GM21360 (cell line): ENCODE data around the gene MGAT5.

Experiments
- ATAC-seq: cut with Tn5 transposase; IDR thresholded peaks from one replicate; pipeline ENCODE4 v1.9.1; 2021; ENCODE audit warnings: mild to moderate bottlenecking, moderate library complexity; ENCODE audit not compliant: unreplicated experiment

Gene MGAT5

DNA sequence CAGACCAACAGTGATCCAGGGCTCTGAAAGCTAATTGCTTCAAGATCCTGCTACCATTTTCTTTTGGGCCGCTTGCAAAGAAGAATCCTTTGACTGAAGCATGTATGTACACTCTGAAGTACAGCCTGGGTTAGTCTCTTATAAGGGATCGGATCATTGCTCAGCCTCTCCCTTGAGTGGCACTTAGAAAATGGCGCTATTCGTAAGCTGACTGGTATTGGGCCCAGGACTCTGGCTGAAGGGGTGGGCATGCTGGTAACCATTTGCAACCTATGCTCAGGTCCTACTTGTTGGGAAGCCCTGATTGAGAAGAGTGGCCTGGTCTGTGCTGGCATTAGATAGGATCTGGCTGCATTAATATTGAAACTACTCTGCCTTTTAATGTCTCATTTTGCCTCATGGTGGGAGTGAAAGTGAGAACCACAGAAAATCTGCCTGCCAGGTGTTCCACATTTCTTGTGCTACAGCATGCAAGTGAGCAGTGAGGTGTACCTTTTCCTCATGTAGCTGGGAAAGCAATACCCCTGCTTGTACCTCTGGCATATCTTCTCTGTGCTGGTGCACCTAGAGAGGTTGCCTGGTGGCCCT lies 661 bp upstream of the MGAT5 start:
- peak; percentile 42 for ATAC-seq

DNA sequence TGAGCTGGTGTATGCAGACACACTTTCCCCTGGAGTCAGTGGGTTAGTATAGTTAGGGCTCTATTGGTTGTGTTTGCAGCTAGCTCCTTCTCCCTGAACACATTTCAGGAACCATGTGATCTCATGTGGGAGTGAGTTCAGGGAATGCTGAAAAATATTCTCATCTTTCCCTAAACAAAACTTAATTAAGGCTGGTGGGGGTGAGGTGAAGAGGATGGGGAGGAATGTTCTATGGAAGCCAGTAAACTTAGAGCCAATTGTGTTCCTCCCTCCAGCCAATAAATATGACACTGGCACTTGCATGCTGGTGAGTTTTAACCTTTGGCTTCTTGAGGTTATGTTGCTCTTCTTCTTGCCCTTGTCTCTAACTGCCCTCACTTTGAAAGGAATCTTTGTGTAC lies 952 bp downstream of the MGAT5 start:
- ATAC-seq, result no peak

DNA sequence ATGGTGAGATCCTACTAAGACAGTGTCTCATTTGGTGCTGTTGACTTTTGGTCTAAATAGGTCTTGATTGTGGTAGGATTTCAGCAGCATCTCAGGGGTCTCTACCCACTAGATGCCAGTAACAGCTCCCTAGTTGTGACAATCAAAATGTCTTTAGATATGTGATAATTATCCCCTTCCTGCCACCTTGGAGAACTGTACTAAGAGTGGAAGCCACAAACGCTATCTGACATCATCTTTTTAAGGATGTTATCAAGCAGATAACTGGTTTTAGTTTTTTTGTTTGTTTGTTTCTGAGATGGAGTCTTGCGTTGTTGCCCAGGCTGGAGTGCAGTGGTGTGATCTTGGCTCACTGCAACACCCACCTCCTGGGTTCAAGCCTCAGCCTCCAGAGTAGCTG lies 3.1 kb downstream of the MGAT5 start:
- no peak for ATAC-seq

DNA sequence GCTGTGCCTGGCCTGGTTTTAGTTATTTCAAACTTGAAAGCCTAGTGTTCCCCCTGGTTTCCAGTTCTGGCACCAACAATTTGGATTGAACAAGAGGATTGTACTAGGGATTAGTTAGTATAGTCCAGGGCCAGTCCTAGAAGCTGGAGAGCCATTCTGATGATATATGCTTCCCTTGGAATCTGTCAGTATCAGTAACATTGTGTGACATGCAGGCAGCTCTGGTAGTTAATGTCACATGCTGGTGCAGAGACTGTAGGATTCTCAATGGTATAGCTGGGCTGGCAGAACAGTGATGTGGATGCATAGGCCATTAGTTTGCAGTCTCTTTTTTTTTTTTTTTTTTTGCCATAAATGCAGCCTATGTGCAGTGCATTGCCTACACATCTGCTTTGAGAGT lies 3.6 kb downstream of the MGAT5 start:
- no peak for ATAC-seq

DNA sequence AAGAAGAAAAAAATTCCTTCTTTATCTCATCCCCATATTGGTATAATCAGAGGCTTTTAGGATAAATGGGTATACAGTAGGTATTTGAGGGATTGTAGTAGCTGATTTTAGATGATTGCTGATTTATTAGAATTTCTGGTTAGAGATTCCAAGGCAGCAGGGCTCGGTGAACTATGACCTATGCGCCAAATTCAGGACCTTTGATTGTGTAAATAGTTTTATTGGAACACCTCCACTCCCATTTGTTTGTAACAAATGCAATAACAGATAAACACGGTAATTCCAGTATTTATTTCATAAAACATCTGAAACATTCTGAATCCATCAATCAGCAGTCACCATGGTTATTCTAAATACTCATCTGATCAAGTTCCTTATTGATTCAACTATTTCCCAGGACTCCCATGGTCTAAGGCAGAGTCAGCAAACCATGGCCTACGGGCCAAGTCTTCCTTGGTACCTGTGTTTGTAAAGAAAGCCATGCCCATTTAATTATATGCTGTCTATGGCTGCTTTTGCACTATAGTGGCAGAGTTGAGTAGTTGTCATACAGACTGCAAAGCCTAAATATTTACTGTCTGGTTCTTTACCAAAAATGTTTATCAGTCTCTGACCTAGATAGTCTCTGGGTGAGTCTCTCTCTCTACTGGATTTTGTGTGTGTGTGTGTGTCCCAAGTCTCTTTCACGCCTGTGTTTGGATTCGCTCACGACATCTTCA lies 4.3 kb downstream of the MGAT5 start:
- no peak for ATAC-seq

DNA sequence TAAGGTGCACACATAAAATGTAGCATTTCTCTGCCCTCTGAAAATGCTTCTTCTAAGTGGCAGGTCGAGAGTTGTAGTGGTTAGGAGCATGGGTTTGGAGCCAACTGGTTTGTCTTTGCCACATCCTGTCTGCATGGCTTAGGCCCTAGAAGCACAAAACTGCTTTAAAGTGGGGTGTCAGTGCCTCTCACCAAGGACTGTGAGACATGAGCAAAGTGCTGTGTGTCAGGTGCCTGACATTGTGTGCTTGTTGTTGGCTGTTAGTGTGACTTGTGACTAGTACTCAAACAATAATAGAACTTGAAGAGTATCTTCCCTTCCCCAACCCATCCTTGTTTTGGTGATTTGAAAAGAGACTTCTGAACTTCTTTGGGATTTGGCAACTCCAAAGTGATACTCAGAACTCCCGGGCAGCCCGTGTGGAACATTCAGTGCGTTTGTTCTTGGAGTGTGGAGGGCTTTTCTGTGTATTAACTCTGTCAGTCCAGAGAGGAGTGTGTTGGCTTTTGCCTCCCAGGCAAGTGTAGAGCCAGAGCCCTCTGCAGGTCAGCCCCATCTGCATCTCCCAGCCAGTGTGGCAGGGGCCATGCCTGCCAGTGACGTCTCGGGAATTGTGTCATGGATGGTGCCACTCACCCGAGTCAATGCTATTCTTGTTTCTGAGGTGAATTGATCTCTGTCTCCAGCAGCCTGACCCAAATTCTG lies 5.0 kb downstream of the MGAT5 start:
- no peak for ATAC-seq

DNA sequence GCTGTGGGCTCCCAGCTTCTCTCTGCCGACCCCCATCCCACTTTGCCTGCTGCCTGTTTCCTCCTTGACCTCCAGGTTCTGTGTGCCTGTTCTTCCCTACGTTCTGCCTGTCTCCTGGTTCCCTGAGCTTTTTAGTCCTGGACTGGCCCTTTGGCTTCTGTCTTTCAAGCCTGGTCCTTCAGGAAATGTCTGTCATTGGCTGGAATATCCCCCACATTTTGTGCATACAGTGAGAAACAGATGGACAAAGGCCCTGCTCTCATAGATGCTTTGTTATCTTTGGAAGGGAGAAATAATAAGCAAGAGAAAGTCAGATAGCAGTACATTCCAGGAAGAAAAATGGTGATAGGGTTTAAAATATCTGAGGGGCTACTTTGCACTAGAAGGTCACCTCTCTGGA lies 5.7 kb downstream of the MGAT5 start:
- no peak for ATAC-seq

DNA sequence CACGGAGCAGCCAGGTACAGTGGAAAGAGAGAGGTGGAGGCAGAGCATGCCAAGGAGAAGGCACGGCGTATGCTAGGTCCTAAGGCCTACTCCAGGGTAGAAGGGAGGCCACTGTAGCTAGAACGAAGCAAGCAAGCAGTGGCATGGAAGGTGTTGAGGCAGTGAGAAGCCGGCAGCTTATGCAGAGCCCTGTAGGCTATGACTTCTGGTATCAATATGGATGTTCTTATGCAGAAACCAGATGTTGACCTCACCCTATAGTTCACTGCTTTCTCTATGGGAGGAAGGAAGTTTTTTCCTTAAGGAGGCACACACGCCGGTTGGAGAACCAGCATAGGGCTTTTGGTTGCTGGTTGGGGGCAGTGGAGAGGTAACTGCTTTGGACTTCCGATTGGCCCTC lies 6.1 kb downstream of the MGAT5 start:
- no peak for ATAC-seq

DNA sequence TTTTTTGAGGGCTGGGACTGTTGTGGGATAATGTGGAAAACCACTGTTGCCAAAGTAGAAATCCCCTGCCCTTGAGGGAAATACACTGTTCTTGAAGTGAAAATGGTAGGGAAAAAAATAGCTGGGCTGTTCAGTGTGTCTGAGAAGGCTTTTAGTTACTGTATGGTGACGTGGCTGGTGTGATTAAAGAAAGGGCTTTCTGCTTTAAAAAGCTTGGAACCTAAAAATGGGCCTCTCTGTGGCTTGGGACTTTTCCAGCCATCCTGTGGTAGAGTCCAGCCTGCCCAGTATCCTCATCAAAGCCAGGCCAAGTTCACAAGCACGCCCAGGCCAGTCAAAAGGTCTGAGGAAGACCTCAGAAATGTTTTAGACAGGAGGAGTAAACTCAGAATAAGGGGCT lies 6.8 kb downstream of the MGAT5 start:
- ATAC-seq, result no peak

DNA sequence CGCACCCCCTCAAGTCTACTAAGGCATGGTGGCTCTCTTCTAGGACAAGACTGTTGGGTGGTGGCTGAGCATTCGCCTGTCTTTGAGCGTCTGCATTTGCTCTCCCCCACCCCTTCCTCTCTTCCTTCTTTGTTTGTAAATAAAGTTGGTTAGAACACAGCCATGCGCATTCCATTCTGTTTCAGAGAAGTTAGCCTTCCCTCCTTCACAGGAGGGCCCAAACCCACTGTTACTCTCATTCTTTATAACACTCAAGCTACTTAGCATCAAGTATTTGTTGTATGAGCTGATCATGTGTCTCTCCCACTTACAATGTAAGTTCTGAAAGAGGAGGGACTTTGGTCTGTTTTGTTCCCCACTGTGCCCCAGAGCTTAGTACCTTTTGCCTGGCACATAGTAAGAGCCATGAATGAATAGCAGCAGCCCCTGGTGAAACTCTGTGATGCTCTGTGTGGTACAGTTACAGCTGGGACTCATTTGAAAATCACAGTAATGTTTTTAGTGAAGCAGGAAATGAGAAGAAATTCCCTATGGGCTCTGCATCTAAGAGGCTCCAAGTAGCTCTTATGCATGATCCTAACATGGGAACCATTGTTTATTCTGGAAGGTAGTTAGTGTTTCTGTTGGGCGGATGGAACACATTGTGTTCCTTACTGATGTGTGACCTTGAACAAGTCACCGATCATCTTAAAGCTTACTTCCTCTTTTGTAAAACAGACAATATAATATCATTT lies 7.7 kb downstream of the MGAT5 start:
- peak; percentile 59 for ATAC-seq

DNA sequence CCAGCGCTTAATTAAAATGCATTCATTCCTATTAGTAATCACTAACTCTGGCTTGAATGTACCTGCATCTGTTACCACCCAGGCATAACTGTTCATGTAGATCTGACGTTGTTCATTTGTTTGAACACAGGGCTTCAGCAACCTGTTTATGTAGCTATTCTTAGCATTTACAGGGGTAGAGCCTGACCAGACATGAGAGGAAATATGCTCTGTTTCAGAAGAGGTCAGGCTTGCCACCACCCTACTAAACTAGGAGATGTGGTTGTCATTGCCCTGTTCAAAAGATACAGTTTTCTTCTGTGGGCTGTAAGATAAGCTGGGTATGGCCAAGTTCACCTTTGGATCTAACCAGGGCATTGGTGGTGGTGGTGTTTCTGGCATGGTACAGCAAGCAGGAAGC lies 8.8 kb downstream of the MGAT5 start:
- no peak for ATAC-seq

DNA sequence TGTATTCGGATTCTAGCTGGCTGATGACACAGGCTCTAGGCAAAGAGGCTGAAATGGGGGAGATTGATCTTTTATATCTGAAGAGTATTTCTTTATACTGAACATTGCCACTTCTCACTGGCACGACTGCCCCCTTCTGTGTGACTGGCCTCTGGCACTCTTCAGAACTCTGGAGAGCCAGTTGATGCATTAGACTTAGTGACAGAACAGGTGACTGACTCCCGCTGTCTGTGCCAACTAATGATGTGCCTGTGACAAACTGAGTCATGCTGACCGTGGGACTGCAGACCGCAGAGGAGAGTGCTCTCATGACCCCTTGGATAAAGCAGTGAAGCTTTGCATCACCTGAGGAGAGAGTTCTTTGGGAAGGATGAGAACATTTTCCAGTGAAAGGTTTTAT lies 14.4 kb downstream of the MGAT5 start:
- no peak for ATAC-seq

DNA sequence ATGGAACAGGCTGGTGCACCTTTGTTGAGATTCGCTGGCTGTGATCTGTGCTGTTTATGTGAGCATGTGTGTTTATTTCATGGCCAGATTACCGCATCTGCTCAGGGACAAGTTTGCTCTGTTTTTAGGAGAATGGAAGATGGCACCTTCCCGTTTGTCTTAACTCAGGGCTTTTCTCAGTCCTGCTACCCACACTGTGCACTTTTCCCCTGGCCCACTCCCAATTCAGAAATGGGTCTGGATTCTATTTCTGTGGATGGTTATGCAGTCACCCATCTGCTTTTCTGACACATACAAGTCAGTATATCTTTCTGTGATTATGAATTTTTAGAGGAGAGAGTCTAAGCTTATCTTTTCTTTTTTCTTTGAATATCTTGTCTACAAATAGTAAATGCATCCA lies 15.4 kb downstream of the MGAT5 start:
- ATAC-seq, result no peak

DNA sequence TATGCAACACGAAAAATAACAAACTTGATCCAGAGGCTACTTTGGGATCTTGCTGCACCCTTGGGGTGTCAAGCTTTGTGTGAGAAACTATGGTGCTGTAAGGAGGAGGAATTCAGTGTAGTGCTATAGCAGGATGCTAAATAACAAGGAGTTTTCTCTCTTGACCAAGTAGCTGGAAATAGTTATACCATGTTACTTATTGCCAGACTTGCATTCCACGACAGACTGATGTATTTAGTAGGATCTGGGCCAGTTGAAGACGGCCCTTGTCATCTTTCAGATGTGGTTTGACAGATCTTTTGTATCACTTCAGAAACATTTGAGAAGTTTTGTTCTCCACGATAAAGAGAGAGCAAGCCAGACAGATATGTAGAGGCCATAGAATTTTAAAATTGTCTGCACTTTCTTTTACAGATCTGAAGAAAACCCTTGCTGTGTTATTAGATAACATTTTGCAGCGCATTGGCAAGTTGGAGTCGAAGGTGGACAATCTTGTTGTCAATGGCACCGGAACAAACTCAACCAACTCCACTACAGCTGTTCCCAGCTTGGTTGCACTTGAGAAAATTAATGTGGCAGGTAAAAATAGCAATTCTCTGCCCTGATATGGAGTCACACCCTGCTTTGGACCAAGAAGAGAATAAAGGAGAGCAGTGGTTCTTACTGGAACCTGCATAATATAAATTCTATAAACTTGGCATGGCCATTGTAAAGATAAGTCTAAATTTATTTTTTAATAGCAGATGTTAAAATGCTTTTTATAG lies 16.3 kb downstream of the MGAT5 start:
- no peak for ATAC-seq

DNA sequence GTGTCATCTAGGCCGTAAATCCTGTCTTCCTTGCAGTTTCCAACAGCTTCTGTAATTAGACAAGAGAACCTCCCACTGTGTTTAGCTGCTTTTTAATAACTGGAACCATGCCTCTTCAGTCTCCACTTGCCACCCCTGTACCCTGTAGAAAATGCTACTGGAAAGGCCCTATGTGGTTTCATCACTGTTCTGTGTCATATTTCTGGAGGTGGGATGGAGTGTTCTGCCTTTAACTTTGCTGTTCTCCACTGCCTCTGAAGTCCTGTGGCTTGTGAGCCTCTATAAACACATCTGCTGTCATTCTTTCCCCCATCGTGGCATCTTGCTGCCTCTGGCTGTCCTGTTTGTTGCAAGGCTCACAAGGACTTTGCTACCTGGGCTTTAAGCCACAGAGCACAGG lies 17.9 kb downstream of the MGAT5 start:
- no peak for ATAC-seq

DNA sequence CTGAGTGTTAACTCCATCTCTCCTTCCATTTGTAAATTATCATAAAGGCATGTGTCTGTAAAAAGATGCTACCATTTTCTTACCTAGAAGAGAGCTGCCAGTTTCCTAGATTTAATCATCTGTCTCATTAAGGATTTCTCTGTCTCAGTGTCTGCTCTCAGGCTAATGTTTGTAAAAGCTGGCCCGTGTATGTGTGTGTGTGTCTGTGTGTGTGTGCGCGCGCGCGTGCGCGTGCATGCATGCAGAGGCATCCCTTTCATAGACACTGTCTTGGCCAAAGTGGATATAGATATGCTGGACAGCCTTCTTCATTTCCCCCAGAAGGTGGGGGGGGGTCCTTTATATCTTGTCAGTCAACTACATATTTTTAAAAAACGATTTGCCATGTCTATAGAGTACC lies 18.9 kb downstream of the MGAT5 start:
- ATAC-seq, result no peak

DNA sequence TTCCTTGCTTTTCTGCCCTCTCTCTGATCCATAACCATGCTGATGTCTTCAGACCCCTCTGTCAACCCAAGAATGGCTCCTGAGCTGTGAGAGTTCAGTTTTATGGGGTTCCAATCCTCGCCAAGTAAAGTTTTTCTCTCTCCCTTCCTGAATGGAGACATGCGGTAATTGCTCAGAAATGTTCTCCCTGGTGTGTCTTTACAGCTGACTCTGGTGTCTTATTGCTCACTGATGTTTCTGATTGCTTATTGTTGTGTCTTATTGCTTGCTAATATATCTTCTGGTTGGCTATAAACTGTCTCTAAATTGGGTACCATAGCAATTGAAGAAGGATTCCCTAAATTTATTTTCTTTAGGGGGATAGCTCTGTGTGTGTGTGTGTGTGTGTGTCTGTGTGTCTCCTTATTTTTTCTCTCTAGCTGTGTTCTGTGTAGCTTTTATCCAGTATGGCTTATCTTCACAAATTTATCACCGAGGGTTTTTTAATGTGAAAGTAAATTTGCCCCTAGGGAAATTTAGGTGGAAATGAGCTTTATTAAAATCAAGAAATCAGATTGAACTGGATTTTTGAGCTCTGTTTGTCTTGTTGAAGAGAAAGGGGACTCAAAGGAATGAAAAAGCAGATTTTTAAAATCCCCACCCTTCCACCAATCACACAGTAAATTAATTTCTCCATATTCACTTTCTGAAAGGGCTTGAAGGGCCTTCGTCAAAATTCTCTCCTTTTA lies 19.5 kb downstream of the MGAT5 start:
- ATAC-seq, result no peak

DNA sequence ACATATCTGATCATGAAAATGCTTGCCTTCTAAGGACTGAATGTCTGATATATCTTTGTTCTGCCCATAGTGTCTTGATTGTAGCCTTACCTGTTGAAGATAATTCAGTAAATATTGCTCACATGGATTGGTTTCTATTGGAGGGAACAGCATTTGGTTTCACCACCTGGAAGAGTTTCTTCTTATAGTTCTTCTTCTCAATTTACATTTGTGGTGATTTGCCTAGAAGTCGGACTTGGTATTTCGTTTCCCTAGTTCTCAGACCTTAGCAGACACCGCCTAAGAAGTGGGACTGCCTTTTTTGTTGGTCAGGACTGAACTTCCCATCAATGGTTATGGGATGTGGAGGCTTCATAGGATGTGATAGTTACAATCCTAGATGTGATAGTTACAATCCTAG lies 20.2 kb downstream of the MGAT5 start:
- no peak for ATAC-seq

DNA sequence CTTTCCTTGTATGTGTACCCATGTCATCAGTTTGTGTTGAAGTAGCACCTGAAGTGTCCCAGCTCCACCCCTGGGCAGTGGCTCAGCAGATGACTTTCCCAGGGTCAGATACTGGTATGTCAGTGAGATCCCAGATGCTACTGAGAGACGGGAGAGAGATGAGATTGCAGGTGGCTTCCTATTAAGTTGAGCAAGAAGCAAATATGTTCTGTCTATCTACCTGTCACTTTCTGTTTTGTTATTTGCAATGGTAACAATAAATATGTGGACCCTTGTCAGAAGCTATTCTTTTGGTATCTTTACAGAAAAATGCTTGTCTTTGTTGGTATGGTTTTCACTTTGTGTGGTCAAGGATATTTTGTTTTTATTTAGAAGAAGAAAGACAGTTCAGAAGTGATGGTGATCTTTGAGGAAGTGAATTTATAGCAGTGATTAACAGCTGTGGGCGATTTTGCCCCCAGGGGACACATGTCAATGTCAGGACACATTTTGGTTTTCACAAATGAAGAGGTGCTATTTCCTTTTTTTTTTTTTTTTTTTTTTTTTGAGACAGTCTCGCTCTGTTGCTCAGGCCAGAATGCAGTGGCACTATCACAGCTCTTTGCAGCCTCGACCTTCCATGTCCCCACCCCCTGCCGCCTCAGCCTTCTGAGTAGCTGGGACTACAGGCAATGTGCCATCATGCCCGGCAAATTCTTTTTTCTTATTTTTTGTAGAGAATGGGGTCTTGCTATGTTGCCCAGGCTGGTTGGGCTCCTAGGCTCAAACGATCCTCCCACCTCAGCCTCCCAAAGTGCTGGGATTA lies 21.4 kb downstream of the MGAT5 start:
- ATAC-seq, result peak; percentile 76
